ENCODE results near the gene MAGI2.

GRCh38 chr7:78684201-78684600, 769.3 kb downstream of the MAGI2 start:
- TF ChIP-seq CTCF (IDR thresholded peaks at IDR 0.05; ENCODE audit: insufficient read depth, low read depth, low read length) (no peak), EZH2 (IDR thresholded peaks at IDR 0.05; ENCODE audit: insufficient read depth, low read length) (no peak)

All from astrocyte (in vitro differentiated cells and primary cell).